Neural cell (in vitro differentiated cells): Measurements from ENCODE around the gene ABHD17B. TPM values are rescaled to one million over a fixed set of nuclear protein-coding genes. Genes with fewer than 3 reads are reported as not detected.

Source experiments
- H2AFZ ChIP-seq: fragments of 200-600, 300-800 bp; sonication (generic), shearing (Covaris generic); 2 replicates; pipeline ENCODE4 v1.6.0; 2014; ENCODE audit warnings: low read depth, mild to moderate bottlenecking, antibody characterized with exemption, low read length, moderate library complexity
- H3F3A ChIP-seq: fragments of 200-600 bp; shearing (Covaris generic); 2 replicates; pipeline ENCODE4 v1.6.1; 2016; ENCODE audit warnings: mild to moderate bottlenecking, moderate library complexity, mixed read lengths, antibody characterized with exemption, low read length; ENCODE audit not compliant: insufficient read depth, poor library complexity, severe bottlenecking
- H3K27ac ChIP-seq: fragments of 200-600, 300-800 bp; sonication (generic), shearing (Covaris generic); 2 replicates; pipeline ENCODE4 v1.5.1; 2014; ENCODE audit warnings: mild to moderate bottlenecking, low read length, moderate library complexity
- H3K27me3 ChIP-seq: fragments of 300-800, 200-600 bp; sonication (generic), shearing (Covaris generic); 2 replicates; pipeline ENCODE4 v1.6.0; 2014; ENCODE audit warnings: mild to moderate bottlenecking, low read depth, low read length, moderate library complexity; ENCODE audit not compliant: insufficient read depth
- H3K36me3 ChIP-seq: fragments of 300-800, 200-600 bp; sonication (generic), shearing (Covaris generic); 2 replicates; pipeline ENCODE4 v1.5.1; 2014; ENCODE audit warnings: mild to moderate bottlenecking, antibody characterized with exemption, low read length, moderate library complexity; ENCODE audit not compliant: insufficient read depth
- H3K4me2 ChIP-seq: fragments of 300-800, 200-600 bp; sonication (generic), shearing (Covaris generic); 2 replicates; pipeline ENCODE4 v1.6.0; 2014; ENCODE audit warnings: mild to moderate bottlenecking, low read length
- H3K4me3 ChIP-seq: fragments of 300-800, 200-600 bp; sonication (generic), shearing (Covaris generic); 2 replicates; pipeline ENCODE4 v1.5.1; 2014; ENCODE audit warnings: mild to moderate bottlenecking, low read length, moderate library complexity
- H3K79me2 ChIP-seq: fragments of 200-600 bp; shearing (Covaris generic); replicated peaks from 2 replicates; pipeline ENCODE4 v1.6.0; 2014; ENCODE audit warnings: mild to moderate bottlenecking, low read length, moderate library complexity; ENCODE audit not compliant: insufficient read depth
- H3K9ac ChIP-seq: fragments of 300-800, 200-600 bp; sonication (generic), shearing (Covaris generic); 2 replicates; pipeline ENCODE4 v1.6.1; 2016; ENCODE audit warnings: mild to moderate bottlenecking, low read length, mixed read lengths
- H3K9me2 ChIP-seq: fragments of 200-600 bp; shearing (Covaris generic); 2 replicates; pipeline ENCODE4 v1.6.1; 2016; ENCODE audit warnings: mild to moderate bottlenecking, low read length, mixed read lengths; ENCODE audit not compliant: insufficient read depth
- H3K9me3 ChIP-seq: fragments of 200-600, 300-800 bp; sonication (generic), shearing (Covaris generic); 2 replicates; pipeline ENCODE4 v1.6.1; 2016; ENCODE audit warnings: mild to moderate bottlenecking, mixed run types, low read length, moderate library complexity, mixed read lengths
- H4K20me1 ChIP-seq: fragments of 200-600 bp; shearing (Covaris generic); 2 replicates; pipeline ENCODE4 v1.6.1; 2016; ENCODE audit warnings: mild to moderate bottlenecking, mixed run types; ENCODE audit not compliant: insufficient read depth
- CTCF ChIP-seq: fragments of 450-650 bp; IDR thresholded peaks from 2 replicates; pipeline ENCODE4 v1.5.1; 2014; ENCODE audit warnings: antibody characterized with exemption, mild to moderate bottlenecking, moderate library complexity; ENCODE audit not compliant: poor library complexity, severe bottlenecking
- EP300 ChIP-seq: fragments of 450-650 bp; conservative IDR thresholded peaks from 2 replicates; pipeline ENCODE4 v1.6.1; 2014; ENCODE audit warnings: antibody characterized with exemption, mild to moderate bottlenecking, moderate library complexity; ENCODE audit not compliant: poor library complexity, severe bottlenecking
- EZH2 ChIP-seq: fragments of 200-600, 300-800 bp; shearing (Covaris generic), sonication (generic); IDR thresholded peaks from 2 replicates; pipeline ENCODE4 v1.6.1; 2014; ENCODE audit warnings: antibody characterized with exemption, low read length, borderline replicate concordance, mild to moderate bottlenecking; ENCODE audit not compliant: insufficient read depth, poor library complexity, severe bottlenecking
- MXI1 ChIP-seq: fragments of 450-650 bp; conservative IDR thresholded peaks from 2 replicates; pipeline ENCODE4 v1.6.1; 2014; ENCODE audit warnings: antibody characterized with exemption, mild to moderate bottlenecking; ENCODE audit not compliant: poor library complexity, severe bottlenecking
- POLR2AphosphoS5 ChIP-seq: IDR thresholded peaks from 2 replicates; pipeline ENCODE4 v1.6.1; 2012
- RAD21 ChIP-seq: fragments of 450-650 bp; conservative IDR thresholded peaks from 2 replicates; pipeline ENCODE4 v1.6.1; 2014; ENCODE audit warnings: antibody characterized with exemption, mild to moderate bottlenecking, moderate library complexity
- REST ChIP-seq: IDR thresholded peaks from 2 replicates; pipeline ENCODE4 v1.6.1; 2012; ENCODE audit warnings: borderline replicate concordance
- SMC3 ChIP-seq: fragments of 450-650 bp; conservative IDR thresholded peaks from 2 replicates; pipeline ENCODE4 v1.6.1; 2014; ENCODE audit warnings: antibody characterized with exemption, mild to moderate bottlenecking, moderate library complexity; ENCODE audit not compliant: poor library complexity
- TAF1 ChIP-seq: IDR thresholded peaks from 2 replicates; pipeline ENCODE4 v1.6.1; 2012; ENCODE audit warnings: low read depth
- polyA plus RNA-seq: library from polyadenylated mRNA; depleted of rRNA; stranded (reverse); fragments of >200 nt; gene quantifications from 2 replicates; pipeline ENCODE4 v1.2.3, GENCODE V29; 2014

ABHD17B gene
- polyA plus RNA-seq, 1 donor from 2014 or later, result 53.0 TPM

- Histone ChIP-seq H3K4me3 (no peak overlapping the region), H3K79me2 (no peaks in the 10 kb centered on the region), H3K9ac (no peak overlapping the region), H2AFZ (no peak overlapping the region), H3K9me3 (no peaks in the 10 kb centered on the region), H3K36me3 (peaks cover 3% of the 10 kb centered on the region), H3K27ac (no peak overlapping the region), H3K9me2 (no peaks in the 10 kb centered on the region), H4K20me1 (no peaks in the 10 kb centered on the region), H3F3A (no peaks in the 10 kb centered on the region), H3K4me2 (no peak overlapping the region), H3K27me3 (no peaks in the 10 kb centered on the region)
- TF ChIP-seq MXI1 (no peak), CTCF (no peak), EP300 (no peak), SMC3 (no peak), EZH2 (no peak), REST (no peak), RAD21 (no peak), POLR2AphosphoS5 (no peak), TAF1 (no peak)
These were observed 53.8 kb downstream of the ABHD17B start for GRCh38 chr9:71857159-71857558.

GRCh38 chr9:71854811-71855210 lies 56.2 kb downstream of the ABHD17B start:
- Histone ChIP-seq H3K36me3 (no peaks in the 10 kb centered on the region), H3K27me3 (no peaks in the 10 kb centered on the region), H3K4me3 (no peak overlapping the region), H4K20me1 (no peaks in the 10 kb centered on the region), H3K9me2 (no peaks in the 10 kb centered on the region), H2AFZ (no peak overlapping the region), H3K9me3 (no peaks in the 10 kb centered on the region), H3K79me2 (no peaks in the 10 kb centered on the region), H3K4me2 (no peak overlapping the region), H3K9ac (no peak overlapping the region), H3F3A (no peaks in the 10 kb centered on the region), H3K27ac (no peak overlapping the region)
- TF ChIP-seq EZH2 (no peak), POLR2AphosphoS5 (no peak), REST (no peak)
